Fibroblast of lung (primary cell): ENCODE data around the gene SH2D2A.

Experiments
- EZH2 ChIP-seq: IDR thresholded peaks from 2 replicates; pipeline ENCODE4 v1.5.1; 2012; ENCODE audit warnings: low read length, control low read depth, mild to moderate bottlenecking; ENCODE audit errors: missing control alignments
- TF ChIP-seq, protein P1 (sequence below), 2 donors: IDR thresholded peaks in 1 of 2; conservative IDR thresholded peaks in 1 of 2; 1 replicate in 1 of 2; 2 replicates in 1 of 2; pipeline ENCODE4 v1.5.1; 2011 to 2012; ENCODE audit warnings: low read length in 2 of 2, control low read depth in 1 of 2, inconsistent platforms in 1 of 2, low read depth in 1 of 2, mild to moderate bottlenecking in 1 of 2

DNA sequence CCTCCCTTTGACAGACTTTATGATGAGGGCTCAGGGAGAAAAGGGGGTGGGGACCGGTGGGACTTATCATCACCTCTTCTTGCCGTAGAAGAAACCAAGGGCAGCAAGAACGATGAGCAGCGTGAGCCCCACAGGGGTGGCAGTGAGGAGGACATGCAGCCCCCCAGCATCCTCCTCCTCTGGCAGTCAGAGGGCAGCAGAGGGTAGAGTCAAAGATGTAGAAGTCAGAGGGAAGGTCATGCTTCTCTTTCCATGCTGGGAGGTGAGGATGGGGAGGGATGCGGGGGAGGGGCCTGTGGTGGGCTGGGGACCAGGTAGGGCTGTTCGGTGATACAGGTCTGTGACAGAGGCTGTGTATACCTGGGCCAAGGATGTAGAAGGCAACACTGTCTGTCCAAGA is 27.5 kb upstream of the SH2D2A start:
- TF ChIP-seq EZH2, result no peak
- TF ChIP-seq, protein P1, sequence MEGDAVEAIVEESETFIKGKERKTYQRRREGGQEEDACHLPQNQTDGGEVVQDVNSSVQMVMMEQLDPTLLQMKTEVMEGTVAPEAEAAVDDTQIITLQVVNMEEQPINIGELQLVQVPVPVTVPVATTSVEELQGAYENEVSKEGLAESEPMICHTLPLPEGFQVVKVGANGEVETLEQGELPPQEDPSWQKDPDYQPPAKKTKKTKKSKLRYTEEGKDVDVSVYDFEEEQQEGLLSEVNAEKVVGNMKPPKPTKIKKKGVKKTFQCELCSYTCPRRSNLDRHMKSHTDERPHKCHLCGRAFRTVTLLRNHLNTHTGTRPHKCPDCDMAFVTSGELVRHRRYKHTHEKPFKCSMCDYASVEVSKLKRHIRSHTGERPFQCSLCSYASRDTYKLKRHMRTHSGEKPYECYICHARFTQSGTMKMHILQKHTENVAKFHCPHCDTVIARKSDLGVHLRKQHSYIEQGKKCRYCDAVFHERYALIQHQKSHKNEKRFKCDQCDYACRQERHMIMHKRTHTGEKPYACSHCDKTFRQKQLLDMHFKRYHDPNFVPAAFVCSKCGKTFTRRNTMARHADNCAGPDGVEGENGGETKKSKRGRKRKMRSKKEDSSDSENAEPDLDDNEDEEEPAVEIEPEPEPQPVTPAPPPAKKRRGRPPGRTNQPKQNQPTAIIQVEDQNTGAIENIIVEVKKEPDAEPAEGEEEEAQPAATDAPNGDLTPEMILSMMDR (conservative IDR thresholded peaks at IDR 0.05 in 1 of 2, IDR thresholded peaks at IDR 0.05 in 1 of 2; ENCODE audit: low read depth in 1 of 2, low read length in 2 of 2), result no peak
